ENCODE measurements around the gene D2HGDH.

DNA sequence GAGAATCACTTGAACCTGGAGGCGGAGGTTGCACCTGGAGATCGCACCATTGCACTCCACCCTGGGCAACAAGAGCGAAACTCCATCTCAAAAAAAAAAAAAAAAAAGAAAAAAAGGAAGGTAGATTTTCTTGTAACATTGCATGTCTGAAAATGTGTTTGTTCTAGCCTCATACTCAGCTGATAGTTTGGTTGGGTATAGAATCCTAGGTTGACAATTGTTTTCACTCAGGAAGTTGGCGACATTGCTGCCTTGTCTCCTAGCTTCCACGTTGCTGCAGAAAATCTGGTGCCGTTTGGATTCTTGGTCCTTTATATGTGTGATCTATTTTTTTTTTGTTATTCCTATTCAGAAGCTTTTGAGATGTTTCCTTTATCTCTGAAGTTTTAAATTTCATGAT is 27.9 kb upstream of the D2HGDH start:
- TF ChIP-seq CTCF (IDR thresholded peaks at IDR 0.05 in 2 of 3, conservative IDR thresholded peaks at IDR 0.05 in 1 of 3; ENCODE audit: control insufficient read depth in 2 of 3, extremely low read depth in 1 of 3, insufficient read depth in 1 of 3, low read depth in 3 of 3, low read length in 3 of 3) (no peak), RCOR1 (conservative IDR thresholded peaks at IDR 0.05; ENCODE audit: low read depth, low read length) (no peak), HCFC1 (IDR thresholded peaks at IDR 0.05; ENCODE audit: low read length) (no peak), MLLT1 (IDR thresholded peaks at IDR 0.05) (no peak), CEBPB (IDR thresholded peaks at IDR 0.05; ENCODE audit: borderline replicate concordance in 1 of 2, low read depth in 2 of 2, low read length in 2 of 2) (no peak), ZNF24 (IDR thresholded peaks at IDR 0.05) (no peak), NFIC (IDR thresholded peaks at IDR 0.05; ENCODE audit: low read depth, low read length) (no peak), MXI1 (IDR thresholded peaks at IDR 0.05; ENCODE audit: low read depth, low read length) (no peak), EP300 (IDR thresholded peaks at IDR 0.05; ENCODE audit: borderline replicate concordance in 1 of 2, control insufficient read depth in 1 of 2, low read depth in 2 of 2, low read length in 2 of 2) (no peak), SMC3 (IDR thresholded peaks at IDR 0.05; ENCODE audit: borderline replicate concordance, low read length) (no peak), NR2F1 (conservative IDR thresholded peaks at IDR 0.05) (no peak)
